Measurements from ENCODE around the gene HCFC1R1. TPM values are rescaled to one million over a fixed set of nuclear protein-coding genes. Genes with fewer than 3 reads are reported as not detected.

Gene HCFC1R1
- total RNA-seq, 1 experiment from 2014 or later: 61.3 TPM

DNA sequence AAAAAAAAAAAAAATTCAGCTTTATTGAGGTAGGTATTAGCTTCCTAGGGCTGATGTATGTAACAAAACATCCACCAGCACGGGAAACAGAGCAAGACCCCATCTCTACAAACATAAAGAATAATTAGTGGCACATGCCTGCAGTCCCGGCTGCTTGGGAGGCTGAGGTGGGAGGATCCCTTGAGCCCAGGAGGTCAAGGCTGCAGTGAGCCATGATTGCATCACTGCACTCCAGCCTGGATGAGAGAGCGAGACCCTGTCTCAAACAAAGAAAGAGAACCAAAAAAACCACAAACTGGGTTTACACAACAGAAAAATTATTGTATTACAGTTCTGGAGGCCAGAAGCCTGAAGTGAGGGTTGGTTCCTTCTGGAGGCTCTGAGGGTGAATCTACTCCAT, 18.6 kb upstream of the HCFC1R1 start:
- H3K56ac ChIP-seq (ENCODE audit: insufficient read length, low read depth, low read length): no peak overlapping the region
- H3K18ac ChIP-seq (ENCODE audit: insufficient read length, low read depth, low read length): no peak overlapping the region
- Mint-ChIP-seq H3K9me3 (peaks cover 0 to 3% of the 10 kb centered on the region in 2 experiments; a peak in 2 of 5 replicates), H3K4me1 (peaks cover 14 to 23% of the 10 kb centered on the region in 2 experiments), H3K36me3 (ENCODE audit: insufficient read depth in 1 of 3, low read depth in 3 of 3) (peaks cover 0 to 8% (median 4%) of the 10 kb centered on the region in 3 experiments; a peak in 2 of 7 replicates), H3K4me3 (no peak overlapping the region), H3K27me3 (ENCODE audit: low read depth) (peaks cover 46% of the 10 kb centered on the region), H3K27ac (no peak overlapping the region; a peak in 1 of 7 replicates)
- H3K79me1 ChIP-seq (ENCODE audit: insufficient read depth, low read depth, low read length, poor library complexity, severe bottlenecking): no peaks in the 10 kb centered on the region
- no peak overlapping the region for H2BK15ac ChIP-seq (ENCODE audit: low read depth, low read length)
- DNase-seq: no peak
- no peak overlapping the region for H3K23ac ChIP-seq (ENCODE audit: insufficient read length, low read depth, low read length)
- WGBS (ENCODE audit: extremely low coverage, insufficient read length, low lambda C conversion rate): no CpG with 5 or more reads among the region's 3 CpGs
- no peak overlapping the region for H2BK12ac ChIP-seq (ENCODE audit: insufficient read length, low read depth, low read length)
- no peak overlapping the region for H2BK120ac ChIP-seq (ENCODE audit: low read depth, low read length, poor library complexity, severe bottlenecking)
- no peak overlapping the region for H3K14ac ChIP-seq (ENCODE audit: insufficient read depth, low read length)
- H3K27ac ChIP-seq (ENCODE audit: insufficient read length, low read depth, low read length): no peak overlapping the region
- TF ChIP-seq, protein P1, sequence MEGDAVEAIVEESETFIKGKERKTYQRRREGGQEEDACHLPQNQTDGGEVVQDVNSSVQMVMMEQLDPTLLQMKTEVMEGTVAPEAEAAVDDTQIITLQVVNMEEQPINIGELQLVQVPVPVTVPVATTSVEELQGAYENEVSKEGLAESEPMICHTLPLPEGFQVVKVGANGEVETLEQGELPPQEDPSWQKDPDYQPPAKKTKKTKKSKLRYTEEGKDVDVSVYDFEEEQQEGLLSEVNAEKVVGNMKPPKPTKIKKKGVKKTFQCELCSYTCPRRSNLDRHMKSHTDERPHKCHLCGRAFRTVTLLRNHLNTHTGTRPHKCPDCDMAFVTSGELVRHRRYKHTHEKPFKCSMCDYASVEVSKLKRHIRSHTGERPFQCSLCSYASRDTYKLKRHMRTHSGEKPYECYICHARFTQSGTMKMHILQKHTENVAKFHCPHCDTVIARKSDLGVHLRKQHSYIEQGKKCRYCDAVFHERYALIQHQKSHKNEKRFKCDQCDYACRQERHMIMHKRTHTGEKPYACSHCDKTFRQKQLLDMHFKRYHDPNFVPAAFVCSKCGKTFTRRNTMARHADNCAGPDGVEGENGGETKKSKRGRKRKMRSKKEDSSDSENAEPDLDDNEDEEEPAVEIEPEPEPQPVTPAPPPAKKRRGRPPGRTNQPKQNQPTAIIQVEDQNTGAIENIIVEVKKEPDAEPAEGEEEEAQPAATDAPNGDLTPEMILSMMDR (conservative IDR thresholded peaks at IDR 0.05): no peak
- no peak overlapping the region for H2AK5ac ChIP-seq (ENCODE audit: insufficient read length, low read length)
- H3K9ac ChIP-seq (ENCODE audit: extremely low read depth, insufficient read length, low read length): no peak overlapping the region
- H3K27me3 ChIP-seq (ENCODE audit: insufficient read depth, low read length): no peaks in the 10 kb centered on the region
- H2BK20ac ChIP-seq (ENCODE audit: low read depth, low read length, poor library complexity, severe bottlenecking): no peak overlapping the region
- no peak overlapping the region for H3K4me2 ChIP-seq (ENCODE audit: insufficient read depth, insufficient read length, low read length)
- H2BK5ac ChIP-seq (ENCODE audit: insufficient read length, low read length): no peak overlapping the region
- H4K91ac ChIP-seq (ENCODE audit: insufficient read length, low read depth, low read length): no peak overlapping the region
- no peaks in the 10 kb centered on the region for H4K20me1 ChIP-seq (ENCODE audit: control insufficient read depth, insufficient read depth, insufficient read length)
- no peaks in the 10 kb centered on the region for H3K79me2 ChIP-seq (ENCODE audit: insufficient read depth, low read length)
- H3K9me3 ChIP-seq (ENCODE audit: control insufficient read depth, low read depth, low read length): no peaks in the 10 kb centered on the region
- H3K23me2 ChIP-seq (ENCODE audit: insufficient read length, low read depth, low read length, poor library complexity, severe bottlenecking): peaks cover 18% of the 10 kb centered on the region
- no peak overlapping the region for H4K5ac ChIP-seq (ENCODE audit: insufficient read length, low read depth, low read length)
- no peaks in the 10 kb centered on the region; the same call in 1 of the 2 replicates for H3K4me1 ChIP-seq (ENCODE audit: insufficient read depth, low read length)
- H3K4ac ChIP-seq (ENCODE audit: low read depth, low read length): no peak overlapping the region
- no peak overlapping the region for H3T11ph ChIP-seq (ENCODE audit: low read length)
- no peak overlapping the region for H4K8ac ChIP-seq (replicated peaks; ENCODE audit: insufficient read length, low read depth, low read length)
- no peak overlapping the region for H2AFZ ChIP-seq (ENCODE audit: low read length)

All from H9 (cell line).